NK-92 (cell line): ENCODE results near the gene CCDC188.

Experiments used
- DNase-seq: peaks from one replicate; lab custom pipeline; 2025; ENCODE audit not compliant: unreplicated experiment; lab: John Stamatoyannopoulos, UW

The CCDC188 gene

DNA sequence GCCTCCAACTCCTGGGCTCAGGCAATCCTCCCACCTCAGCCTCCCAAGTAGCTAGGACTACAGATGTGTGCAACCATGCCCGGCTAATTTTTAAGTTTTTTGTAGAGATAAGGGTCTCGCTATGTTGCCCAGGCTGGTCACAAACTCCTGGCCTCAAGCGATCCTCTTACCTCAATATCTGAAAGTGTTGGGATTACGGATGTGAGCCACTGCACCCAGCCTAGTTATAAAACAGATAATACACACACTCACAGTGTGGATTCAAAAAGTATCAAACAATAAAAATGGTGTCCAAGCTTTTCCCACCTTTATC, 377 bp upstream of the CCDC188 start:
- no peak for DNase-seq

DNA sequence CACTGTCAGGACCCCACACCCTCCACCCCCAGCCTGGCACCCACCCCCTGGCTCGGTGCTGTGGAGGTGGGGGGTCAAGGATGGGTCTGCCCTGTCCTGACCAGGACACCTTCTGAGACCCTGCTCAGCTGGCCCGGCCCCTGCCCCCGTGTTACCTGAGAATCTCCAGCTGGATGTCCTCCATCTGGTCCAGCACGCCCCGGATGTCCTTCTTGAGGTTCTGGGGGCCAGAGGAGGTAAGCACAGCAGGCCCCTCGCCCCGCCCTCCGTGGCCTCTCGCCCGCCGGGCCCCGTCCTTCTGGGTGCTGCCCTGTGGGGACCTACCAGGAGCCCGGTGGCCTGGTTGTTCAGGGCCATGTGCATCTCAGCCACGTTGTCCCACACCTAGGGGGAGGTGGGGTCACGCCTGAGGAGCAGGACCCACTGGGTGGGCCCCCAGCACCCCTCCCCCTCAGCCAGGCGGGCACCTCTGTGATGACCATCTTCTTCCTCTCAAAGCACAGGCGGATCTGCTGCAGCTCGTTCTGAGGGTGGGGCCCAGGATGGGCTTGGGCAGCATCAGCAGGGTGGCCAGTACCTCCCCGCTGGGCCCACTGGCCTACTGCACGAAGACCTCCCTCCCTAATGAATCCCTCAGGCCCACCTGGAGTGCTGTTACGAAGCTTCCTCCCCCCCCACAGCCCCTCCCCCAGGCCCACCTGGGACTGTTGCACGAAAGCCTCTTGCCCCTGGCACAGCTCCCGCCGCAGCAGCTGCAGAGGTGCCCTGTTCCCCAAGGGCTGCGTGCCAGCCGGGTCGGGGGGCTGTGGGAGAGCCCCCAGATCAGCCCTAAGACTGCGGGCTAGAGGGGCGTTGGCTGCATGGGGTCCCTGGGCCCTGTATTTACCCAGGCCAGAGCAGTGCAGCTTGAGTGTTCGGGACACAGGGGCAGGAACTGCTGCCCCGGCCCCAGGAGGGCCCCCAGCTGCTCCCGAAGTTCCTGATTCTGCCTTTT, 1.3 kb downstream of the CCDC188 start:
- no peak for DNase-seq

DNA sequence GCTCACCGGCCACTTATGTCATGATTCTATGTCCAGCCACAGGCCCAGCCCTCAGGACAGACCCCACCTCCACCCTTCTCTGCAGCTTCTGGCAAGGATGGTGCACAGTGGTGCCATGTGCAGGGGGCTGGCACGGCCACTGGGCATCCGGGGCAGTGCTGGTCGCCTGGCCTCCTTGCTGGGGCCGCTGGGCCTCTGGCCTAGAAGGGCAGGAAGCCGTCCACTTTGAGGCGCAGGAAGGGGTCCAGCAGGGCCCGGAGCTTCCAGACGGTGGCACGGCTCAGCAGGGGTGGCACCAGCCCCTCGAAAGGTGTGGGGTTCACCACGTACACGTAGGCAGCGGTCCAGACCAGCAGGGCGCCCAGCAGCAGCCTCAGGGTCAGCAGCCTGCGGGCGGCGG, 2.4 kb downstream of the CCDC188 start:
- DNase-seq: no peak

DNA sequence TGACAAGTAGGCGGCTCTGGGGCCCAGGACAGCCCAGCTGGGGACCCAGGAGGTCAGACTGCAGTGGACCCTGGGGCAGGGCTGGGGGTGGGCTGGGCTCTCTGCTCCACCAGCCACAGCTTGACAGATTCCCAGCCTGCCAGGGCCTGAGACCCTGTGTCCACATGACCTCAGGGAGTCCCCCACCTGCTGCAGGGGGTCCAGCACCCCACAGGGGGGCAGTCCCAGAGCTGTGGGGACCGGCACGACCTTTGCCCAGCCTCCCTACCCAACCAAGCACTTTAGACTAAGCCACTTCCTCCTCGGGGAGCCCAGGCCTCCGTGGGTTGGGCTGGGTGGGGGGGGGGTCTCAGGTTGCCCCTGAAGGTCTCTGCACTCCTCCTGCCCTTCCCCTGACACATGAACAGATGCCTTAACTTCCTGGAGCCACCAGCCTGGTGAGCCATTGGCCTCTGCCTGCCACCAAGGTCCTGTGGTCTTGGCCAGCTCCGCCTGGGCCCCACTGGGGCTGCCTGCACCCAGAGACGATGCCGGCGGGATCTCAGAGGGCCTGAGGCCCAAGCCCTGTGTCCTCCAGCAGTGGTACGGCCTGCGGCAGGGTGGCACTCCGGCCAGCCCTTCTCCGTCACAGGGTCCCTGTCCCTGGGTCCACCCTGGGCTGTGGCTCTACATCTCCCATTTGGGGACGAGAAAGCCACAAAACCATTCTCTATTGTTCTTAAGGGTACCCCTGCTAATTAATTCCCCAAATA, 3.4 kb downstream of the CCDC188 start:
- DNase-seq: no peak

DNA sequence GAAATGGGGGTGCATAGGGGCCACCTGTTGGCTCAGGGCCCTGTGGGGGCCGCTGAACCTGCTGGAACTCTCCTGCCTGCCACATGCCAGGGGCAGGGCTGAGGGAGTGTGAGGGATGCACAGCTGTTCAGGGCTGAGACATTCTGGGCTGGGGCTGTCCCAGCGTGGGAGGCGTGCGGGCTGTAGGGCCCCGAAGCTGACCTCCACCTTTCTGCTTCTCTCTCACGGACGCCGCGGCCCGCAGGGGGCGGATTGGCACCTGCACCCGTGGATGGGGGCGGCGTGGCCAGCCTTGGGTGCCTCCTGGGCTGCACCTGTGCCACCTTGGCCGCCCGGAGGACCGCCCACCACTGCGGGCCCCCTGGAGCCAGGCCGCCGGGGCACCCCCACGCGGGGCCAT, 4.1 kb downstream of the CCDC188 start:
- no peak for DNase-seq

DNA sequence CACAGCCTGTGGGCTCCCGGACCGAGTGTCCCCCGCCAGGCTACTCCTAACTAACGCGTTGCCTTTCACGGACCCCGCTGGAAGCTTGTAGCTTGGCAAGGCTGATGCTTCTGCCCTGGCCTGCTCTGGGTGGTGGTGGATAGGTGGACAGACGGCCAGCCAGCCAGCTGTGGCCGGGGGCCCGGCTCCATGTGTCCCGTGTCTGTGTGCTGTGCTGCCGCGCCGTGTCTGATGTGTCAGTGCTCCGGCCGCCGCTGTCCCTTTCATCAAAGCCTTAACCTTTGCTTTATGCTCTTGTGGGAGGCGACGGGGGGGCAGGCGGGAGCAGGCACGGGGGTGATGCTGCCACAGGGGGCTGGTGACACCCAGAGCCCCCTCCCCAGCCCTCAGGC, 5.0 kb downstream of the CCDC188 start:
- no peak for DNase-seq

DNA sequence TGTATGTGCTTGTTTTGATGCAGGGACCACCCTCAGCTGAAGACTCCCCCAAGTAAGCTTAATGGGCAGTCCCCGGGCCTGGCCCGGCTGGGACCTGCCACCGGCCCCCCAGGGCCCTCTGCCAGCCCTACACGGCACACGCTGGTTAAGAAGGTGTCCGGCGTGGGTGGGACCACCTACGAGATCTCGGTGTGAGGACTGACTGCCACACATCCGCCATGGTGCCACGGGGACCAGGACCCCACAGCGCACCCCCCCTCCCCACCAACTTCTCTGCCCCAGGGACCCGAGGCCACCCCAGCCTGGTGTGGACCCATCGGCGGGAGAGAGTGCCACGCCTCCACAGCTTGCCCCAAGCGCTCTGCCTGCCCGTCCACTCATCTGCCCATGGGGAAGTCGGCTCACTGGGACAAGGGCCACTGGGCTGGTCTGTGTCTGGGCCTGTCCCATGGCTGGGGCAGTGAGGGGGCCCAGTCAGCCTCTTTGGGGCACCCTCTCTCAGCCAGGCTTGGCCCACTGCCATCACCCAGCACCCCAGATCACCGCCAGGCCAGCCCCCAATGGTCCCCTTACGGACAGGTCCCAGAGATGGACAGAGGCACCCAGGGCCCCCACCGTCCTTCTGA, 5.5 kb downstream of the CCDC188 start:
- no peak for DNase-seq

DNA sequence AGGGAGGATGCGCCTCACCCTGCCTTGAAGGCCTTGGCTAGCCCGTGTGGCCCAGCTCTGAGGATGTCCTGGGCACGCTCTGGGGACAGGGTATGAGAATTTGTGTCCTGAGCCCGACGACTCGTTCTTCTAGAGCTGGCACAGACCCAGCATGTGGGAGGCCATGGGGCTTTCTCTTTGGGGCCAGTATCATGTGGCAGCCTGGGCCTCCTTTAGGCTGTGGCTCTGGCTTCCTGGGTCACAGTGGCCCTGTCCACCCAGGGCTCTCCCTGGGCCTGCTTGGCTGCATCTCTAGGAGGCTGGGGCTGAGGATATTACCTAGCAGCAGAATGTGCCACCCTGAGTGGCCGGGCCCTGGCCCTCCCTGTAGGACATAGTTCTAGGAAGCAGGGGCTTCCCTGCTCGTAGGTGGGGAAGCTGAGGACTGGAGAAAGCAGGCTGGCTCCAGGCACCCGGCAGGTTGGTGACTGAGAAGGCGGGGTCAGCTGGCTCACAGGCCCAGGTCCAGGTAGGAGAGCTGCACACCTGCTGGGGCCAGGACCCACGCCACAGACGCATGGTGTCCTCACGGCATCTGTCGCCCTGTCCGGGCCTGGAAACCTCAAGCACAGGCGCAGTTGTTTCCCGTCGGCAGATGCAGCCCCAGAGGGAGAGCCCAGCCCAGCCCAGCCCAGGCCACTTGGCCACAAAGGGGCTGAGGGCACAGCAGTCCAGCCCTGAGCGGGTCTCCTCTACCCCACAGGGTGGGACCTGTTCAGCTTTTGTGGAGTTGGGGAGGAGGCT, 6.8 kb downstream of the CCDC188 start:
- no peak for DNase-seq

DNA sequence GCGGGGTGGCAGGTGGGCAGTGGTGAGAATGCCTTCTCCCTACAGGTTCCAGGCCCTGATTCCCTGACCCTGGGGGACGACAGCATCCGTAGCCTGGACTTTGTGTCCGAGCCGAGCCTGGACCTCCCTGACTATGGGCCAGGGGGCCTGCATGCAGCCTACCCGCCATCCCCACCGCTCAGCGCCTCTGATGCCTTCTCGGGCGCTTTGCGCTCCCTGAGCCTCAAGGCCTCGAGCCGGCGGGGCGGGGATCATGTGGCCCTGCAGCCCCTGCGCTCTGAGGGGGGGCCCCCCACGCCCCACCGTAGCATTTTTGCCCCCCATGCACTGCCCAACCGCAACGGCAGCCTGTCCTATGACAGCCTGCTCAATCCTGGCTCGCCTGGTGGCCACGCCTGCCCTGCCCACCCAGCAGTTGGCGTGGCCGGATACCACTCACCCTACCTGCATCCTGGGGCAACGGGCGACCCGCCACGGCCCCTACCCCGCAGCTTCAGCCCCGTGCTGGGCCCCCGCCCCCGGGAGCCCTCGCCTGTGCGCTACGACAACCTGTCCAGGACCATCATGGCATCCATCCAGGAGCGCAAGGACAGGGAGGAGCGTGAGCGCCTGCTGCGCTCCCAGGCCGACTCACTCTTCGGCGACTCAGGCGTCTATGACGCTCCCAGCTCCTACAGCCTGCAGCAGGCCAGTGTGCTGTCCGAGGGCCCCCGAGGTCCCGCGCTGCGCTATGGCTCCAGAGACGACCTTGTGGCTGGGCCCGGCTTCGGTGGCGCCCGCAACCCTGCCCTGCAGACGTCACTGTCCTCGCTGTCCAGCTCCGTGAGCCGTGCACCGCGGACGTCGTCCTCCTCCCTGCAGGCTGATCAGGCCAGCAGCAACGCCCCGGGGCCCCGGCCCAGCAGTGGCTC, 7.9 kb downstream of the CCDC188 start:
- no peak for DNase-seq

DNA sequence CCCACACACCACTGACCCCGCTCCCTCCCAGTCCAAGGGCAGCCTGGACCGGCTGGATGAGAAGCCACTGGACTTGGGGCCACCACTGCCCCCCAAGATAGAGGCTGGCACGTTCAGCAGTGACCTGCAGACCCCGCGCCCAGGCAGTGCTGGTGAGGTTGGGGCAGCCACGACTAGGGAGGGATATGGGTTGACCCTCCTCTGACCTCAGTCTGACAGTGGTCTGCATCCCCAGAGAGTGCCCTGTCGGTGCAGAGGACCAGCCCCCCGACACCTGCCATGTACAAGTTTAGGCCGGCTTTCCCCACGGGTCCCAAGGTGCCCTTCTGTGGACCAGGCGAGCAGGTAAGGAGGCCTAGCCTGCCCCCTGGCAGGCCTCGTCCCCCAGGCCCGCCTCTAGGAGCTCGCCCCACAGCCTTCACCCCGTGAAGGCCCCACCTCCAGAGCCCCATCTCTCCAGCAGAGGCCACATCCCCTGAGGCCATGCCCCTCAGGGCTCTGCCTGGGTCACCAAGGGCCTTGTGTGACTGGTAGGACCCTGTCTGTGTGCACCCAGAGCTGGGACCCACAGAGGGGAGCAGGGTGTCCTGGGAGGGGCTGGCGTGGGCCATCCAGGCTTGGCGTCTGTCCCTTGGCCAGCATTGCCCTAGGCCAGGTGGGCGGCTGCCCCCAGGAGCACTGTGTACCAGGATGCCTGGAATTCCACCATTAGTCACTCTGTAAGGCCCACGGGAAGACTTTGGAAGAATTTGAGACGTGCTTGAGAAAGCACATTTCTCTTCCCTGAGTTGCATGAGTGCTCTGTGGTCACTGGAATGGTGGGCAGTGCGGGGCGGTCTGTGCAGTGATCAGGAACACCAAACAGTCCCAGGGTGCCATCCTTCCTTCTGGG, 9.4 kb downstream of the CCDC188 start:
- no peak for DNase-seq

DNA sequence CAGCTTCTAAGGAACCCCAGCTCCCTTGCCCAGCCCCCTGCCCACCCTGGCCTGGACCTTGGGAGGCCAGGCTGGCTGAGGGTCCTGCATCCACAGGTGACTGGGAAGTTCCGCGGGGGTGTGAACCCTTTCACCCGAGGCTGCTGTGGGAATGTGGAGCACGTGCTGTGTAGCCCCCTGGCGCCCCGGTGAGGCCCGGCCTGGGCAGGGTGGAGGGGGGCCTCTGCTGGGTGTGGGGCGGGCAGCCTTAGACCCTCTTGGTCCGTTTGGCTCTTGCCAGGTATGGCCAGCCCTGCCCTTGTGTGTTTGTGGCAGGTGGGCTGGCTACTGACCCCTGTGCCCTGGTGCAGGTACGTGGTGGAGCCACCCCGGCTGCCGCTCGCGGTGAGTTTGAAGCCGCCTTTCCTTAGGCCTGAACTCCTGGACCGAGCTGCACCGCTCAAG, 10.3 kb downstream of the CCDC188 start:
- no peak for DNase-seq

DNA sequence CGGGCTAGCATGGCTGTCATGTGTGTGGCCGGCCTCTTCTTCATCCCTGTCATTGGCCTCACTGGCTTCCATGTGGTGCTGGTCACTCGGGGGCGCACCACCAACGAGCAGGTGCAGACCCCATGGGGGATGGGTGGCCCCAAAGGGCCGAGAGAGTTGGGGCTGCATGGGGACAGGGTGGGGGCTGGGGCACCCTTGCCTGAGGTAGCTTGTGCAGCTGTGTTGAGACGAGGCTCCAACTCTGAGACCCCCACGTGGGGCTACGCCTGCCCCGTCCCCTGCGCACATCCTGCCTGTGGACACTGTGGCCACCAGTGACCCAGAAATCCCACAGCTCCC, 10.8 kb downstream of the CCDC188 start:
- DNase-seq: no peak

DNA sequence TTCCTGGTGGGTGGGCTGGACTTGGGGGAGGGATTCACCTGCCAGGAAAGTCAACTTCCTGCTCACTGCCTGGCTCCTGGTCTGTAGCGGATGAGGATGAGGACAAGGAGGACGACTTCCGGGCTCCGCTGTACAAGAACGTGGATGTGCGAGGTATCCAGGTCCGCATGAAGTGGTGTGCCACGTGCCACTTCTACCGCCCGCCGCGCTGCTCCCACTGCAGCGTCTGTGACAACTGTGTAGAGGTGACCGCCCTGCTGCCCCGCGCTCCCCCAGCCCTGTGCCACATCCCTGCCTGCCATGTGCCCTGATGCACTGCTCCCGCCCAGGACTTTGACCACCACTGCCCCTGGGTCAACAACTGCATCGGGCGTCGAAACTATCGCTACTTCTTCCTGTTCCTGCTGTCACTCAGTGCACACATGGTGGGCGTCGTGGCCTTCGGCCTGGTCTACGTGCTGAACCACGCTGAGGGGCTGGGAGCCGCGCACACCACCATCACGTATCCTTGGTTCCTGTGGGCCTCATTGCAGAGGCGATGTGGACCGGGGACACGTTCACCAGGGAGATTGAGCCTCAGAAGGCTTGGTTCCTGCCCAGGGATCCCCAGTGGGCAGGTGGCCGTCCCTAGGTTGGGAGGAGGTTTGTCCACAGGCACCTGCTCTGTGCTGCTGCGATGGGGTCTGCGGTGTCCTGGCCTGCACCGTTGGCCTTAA, 11.3 kb downstream of the CCDC188 start:
- no peak for DNase-seq

DNA sequence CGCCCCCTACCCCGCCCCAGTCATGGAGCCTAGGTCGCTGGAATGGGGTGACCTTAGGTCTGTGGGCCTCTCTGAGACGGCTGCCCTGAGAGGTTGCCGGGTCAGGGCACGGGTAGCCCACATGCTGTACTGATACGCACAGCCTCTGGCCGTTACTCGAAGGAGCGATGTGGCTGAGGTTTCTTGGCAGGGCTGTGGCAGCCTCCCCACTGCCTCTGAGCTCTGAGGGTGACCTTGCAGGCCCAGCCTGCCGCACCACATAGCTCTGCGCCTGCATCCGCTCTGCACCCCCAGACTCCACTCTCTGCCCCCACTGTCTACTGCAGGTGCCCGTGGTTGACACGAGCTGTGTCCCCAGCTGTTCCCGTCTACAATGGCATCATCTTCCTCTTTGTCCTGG, 12.0 kb downstream of the CCDC188 start:
- no peak for DNase-seq

DNA sequence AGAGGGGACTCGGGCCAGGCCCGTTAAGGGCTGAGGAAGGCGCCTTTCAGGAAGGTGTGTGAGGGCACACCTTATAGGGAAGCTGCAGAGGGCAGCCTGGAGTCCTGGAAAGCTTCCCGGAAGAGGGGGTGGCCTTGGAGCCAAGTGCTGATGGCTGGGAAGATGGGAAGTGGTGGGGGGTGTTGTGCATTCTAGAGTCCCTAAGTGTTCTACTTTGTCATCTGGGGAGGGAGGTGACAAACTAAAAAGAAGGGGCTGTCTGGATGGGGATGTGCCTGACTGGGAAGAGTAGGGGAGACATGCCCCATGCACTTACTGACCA, 12.5 kb downstream of the CCDC188 start:
- no peak for DNase-seq

DNA sequence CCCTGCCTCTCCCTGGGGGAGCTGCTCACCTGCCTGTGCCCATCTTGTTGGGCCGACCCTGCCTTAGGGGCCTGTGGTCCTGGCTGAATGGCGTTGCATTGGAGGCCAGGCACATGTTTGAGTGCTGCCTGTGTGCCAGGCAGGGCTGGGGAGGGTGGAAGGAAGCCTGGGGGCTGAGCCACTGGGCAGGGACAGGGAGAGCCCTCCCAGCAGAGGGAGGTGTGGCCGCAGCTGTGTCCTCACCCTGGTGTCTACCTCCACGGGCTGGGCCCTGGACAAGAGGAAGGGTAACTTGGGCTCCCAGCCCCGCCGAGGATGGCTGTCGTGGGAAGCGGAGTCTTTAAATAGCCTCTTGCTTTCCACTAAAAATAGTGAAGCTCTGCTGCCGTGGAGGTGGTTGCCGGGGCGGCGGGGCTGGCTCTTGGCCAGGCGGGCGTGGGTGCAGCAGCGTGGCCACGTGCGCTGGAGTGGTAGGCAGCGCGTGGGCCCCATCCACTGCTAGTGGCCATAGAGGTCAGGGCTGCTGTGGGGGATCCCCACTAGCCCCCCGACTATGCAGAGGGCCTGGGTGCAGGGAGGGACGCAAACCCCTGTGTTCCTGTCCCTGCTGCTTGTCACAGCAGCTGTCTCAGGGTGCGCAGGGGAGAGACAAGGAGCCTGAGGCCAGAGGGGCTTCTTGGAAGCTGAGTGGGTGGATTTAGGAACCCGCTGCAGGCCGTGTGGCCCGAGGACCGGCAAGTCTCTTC, 13.0 kb downstream of the CCDC188 start:
- no peak for DNase-seq

DNA sequence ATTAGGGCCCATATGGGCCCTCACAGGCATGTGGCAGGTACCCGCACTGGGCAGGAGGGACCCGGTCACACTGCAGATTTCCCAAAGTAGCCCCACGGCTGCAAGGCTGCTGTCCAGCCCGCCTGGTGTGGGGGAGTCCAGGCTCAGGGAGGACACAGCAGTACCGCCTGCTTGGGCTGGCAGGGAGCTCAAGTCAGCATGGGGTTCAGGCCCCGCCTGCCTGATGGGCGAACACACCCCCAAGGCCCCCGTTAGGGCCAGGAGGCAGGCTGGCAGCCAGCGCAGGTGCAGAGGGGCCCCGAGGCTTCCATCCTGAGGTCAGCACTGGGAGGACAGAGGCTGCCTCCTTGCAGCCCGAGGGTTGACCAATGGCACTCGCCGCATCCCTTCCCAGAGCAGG, 13.7 kb downstream of the CCDC188 start:
- DNase-seq: no peak

DNA sequence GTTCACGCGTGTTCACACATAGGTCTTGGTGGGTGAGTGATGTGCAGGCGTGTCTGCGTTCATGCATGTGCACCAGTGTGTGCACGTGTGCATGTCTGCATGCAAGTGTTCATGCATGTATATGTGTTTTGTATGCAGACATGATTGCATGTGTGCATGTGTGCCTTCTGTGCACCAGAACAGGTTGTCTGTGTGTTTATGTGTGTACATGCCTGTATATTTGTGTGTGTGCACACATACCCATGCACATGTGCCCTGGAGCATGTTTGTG, 14.3 kb downstream of the CCDC188 start:
- DNase-seq: no peak
